OCI-LY7 (cell line): ENCODE measurements around the gene ATP8B1. TPM values are rescaled to one million over a fixed set of nuclear protein-coding genes. Genes with fewer than 3 reads are reported as not detected.

Experiments
- BruUV-seq: library from RNA; stranded (reverse); fragments of 400-500 nt; replicated peaks from 2 replicates; lab custom pipeline; 2021; lab: Mats Ljungman, UMichigan
- CTCF ChIA-PET: fragments of 300-600 bp; sonication (Branson Sonifier 250); formaldehyde crosslinking; loops from one replicate; lab custom pipeline; 2022; ENCODE audit warnings: antibody characterized with exemption; ENCODE audit not compliant: unreplicated experiment; lab: Charles Lee
- POLR2A ChIA-PET: fragments of 300-600 bp; sonication (Branson Sonifier 250); formaldehyde crosslinking; loops from one replicate; lab custom pipeline; 2022; ENCODE audit warnings: antibody characterized with exemption; lab: Charles Lee
- DNase-seq: peaks from one replicate; pipeline ENCODE4 v3.0.0-alpha.2; 2015; ENCODE audit warnings: low spot score
- H2AFZ ChIP-seq: fragments of 200-600 bp; sonication (generic), shearing (Covaris generic); 2 replicates; pipeline ENCODE4 v1.6.1; 2014; ENCODE audit warnings: mild to moderate bottlenecking, antibody characterized with exemption, low read length, moderate library complexity
- H3K27ac ChIP-seq: fragments of 200-600 bp; sonication (generic); 2 replicates; pipeline ENCODE4 v1.5.1; 2014; ENCODE audit warnings: mixed run types, low read depth, mild to moderate bottlenecking, moderate library complexity, low read length, inconsistent platforms; ENCODE audit not compliant: poor library complexity, severe bottlenecking
- H3K36me3 ChIP-seq: fragments of 200-600 bp; sonication (generic); 2 replicates; pipeline ENCODE4 v1.6.1; 2014; ENCODE audit warnings: mild to moderate bottlenecking, antibody characterized with exemption, low read length, moderate library complexity, mixed read lengths; ENCODE audit not compliant: insufficient read depth
- H3K4me1 ChIP-seq: fragments of 200-600 bp; sonication (generic); 2 replicates; pipeline ENCODE4 v1.5.1; 2014; ENCODE audit warnings: mild to moderate bottlenecking, low read length; ENCODE audit not compliant: insufficient read depth, poor library complexity, severe bottlenecking
- H3K4me2 ChIP-seq: fragments of 200-600 bp; sonication (generic); 2 replicates; pipeline ENCODE4 v1.6.1; 2014; ENCODE audit warnings: mild to moderate bottlenecking, low read length
- H3K4me3 ChIP-seq: fragments of 200-600 bp; sonication (generic); 2 replicates; pipeline ENCODE4 v1.5.1; 2014; ENCODE audit warnings: mild to moderate bottlenecking, low read depth, low read length; ENCODE audit not compliant: poor library complexity, severe bottlenecking
- H3K79me2 ChIP-seq: fragments of 200-600 bp; sonication (generic); 2 replicates; pipeline ENCODE4 v1.6.1; 2016; ENCODE audit warnings: low read depth, mild to moderate bottlenecking, low read length, moderate library complexity, mixed read lengths; ENCODE audit not compliant: insufficient read depth
- H3K9me2 ChIP-seq: fragments of 200-600 bp; sonication (generic); 2 replicates; pipeline ENCODE4 v1.6.1; 2016; ENCODE audit warnings: mild to moderate bottlenecking, low read length, mixed read lengths; ENCODE audit not compliant: insufficient read depth
- H3K9me3 ChIP-seq: fragments of 200-600 bp; sonication (generic); 2 replicates; pipeline ENCODE4 v1.6.1; 2014; ENCODE audit warnings: mild to moderate bottlenecking, mixed run types, low read length, mixed read lengths
- H4K20me1 ChIP-seq: fragments of 200-600 bp; sonication (generic); 2 replicates; pipeline ENCODE4 v1.6.1; 2014; ENCODE audit warnings: mild to moderate bottlenecking, antibody characterized with exemption, low read length, moderate library complexity, mixed read lengths; ENCODE audit not compliant: insufficient read depth
- CTCF ChIP-seq: fragments of 200-600 bp; sonication (generic); conservative IDR thresholded peaks from 2 replicates; pipeline ENCODE4 v1.5.1; 2014; ENCODE audit warnings: mild to moderate bottlenecking, antibody characterized with exemption, low read length, moderate library complexity, mixed read lengths
- EZH2phosphoT487 ChIP-seq: fragments of 200-600 bp; sonication (generic); IDR thresholded peaks from 2 replicates; pipeline ENCODE4 v1.6.1; 2018; ENCODE audit warnings: low read depth, borderline replicate concordance, mild to moderate bottlenecking, mixed run types, antibody characterized with exemption, low read length, moderate library complexity, mixed read lengths
- intact Hi-C: fragments of 100-400 bp; cut with micrococcal nuclease; formaldehyde crosslinking; loops from one replicate; pipeline ENCODE4 v1.10.0; 2022; ENCODE audit not compliant: unreplicated experiment
- small RNA-seq: library from RNA; depleted of rRNA; stranded (forward); fragments of <200 nt; gene quantifications from one replicate; pipeline ENCODE3, GENCODE V24; 2014
- total RNA-seq, 2 experiments: library from RNA; depleted of rRNA in 1 of 2; stranded (reverse); fragments of >200 nt in 1 of 2; shearing (Covaris generic) in 1 of 2; gene quantifications; 2 replicates each; pipeline ENCODE4 v1.2.3, GENCODE V29; 2014 to 2022

The ATP8B1 gene
- total RNA-seq, 2 experiments from 2014 or later: not detected

- Histone ChIP-seq H3K79me2 (peaks cover 32% of the 10 kb centered on the region), H3K36me3 (peaks cover 38% of the 10 kb centered on the region), H3K9me3 (no peaks in the 10 kb centered on the region), H3K4me2 (peak overlapping the region; percentile 95), H2AFZ (no peak overlapping the region), H4K20me1 (peaks cover 6% of the 10 kb centered on the region; the same call in 1 of the 2 replicates), H3K4me3 (peak overlapping the region; percentile 90), H3K4me1 (peaks cover 18% of the 10 kb centered on the region), H3K27ac (no peak overlapping the region), H3K9me2 (no peaks in the 10 kb centered on the region)
- no TSS peak for BruUV-seq
- CTCF ChIA-PET: no interaction called here
- intact Hi-C loops: no loop called here
- TF ChIP-seq EZH2phosphoT487 (no peak), CTCF (no peak)
- DNase-seq: no peak
- POLR2A ChIA-PET: interaction anchor here (0.6 kb wide), 1 partner anchor 595 kb away, joined by 3 read pairs; no protein-coding TSS in a partner anchor
Observed at GRCh38 chr18:57619876-57620275, 183.2 kb downstream of the ATP8B1 start.

- CTCF ChIA-PET: no interaction called here
- Histone ChIP-seq H3K4me2 (no peak overlapping the region), H3K27ac (no peak overlapping the region), H3K9me3 (no peaks in the 10 kb centered on the region), H3K36me3 (peaks cover 44% of the 10 kb centered on the region), H3K4me3 (no peak overlapping the region), H3K79me2 (peaks cover 32% of the 10 kb centered on the region), H4K20me1 (peaks cover 6% of the 10 kb centered on the region; the same call in 1 of the 2 replicates), H3K9me2 (no peaks in the 10 kb centered on the region), H2AFZ (no peak overlapping the region), H3K4me1 (peaks cover 18% of the 10 kb centered on the region)
- DNase-seq: no peak
- POLR2A ChIA-PET: no interaction called here
- no peak for TF ChIP-seq EZH2phosphoT487
- BruUV-seq: no TSS peak
- intact Hi-C loops: no loop called here
Observed at GRCh38 chr18:57618910-57619309, 184.2 kb downstream of the ATP8B1 start.

- Histone ChIP-seq H3K9me3 (no peaks in the 10 kb centered on the region), H3K36me3 (peaks cover 83% of the 10 kb centered on the region), H3K4me1 (no peaks in the 10 kb centered on the region), H4K20me1 (no peaks in the 10 kb centered on the region), H3K27ac (no peak overlapping the region), H3K4me3 (no peak overlapping the region), H3K79me2 (no peaks in the 10 kb centered on the region), H3K9me2 (no peaks in the 10 kb centered on the region), H2AFZ (no peak overlapping the region), H3K4me2 (no peak overlapping the region)
- TF ChIP-seq CTCF (no peak), EZH2phosphoT487 (no peak)
- intact Hi-C loops: no loop called here
- ChIA-PET CTCF (no interaction called here), POLR2A (interaction anchor here (0.6 kb wide), 1 partner anchor 14 kb away, joined by 4 read pairs; no protein-coding TSS in a partner anchor)
- no peak for DNase-seq
- no TSS peak for BruUV-seq
Observed at GRCh38 chr18:57603871-57604270, 199.2 kb downstream of the ATP8B1 start.

Small RNAs within 50 kb of the gene (small RNA-seq; reads per million reads assigned to genes)
- not detected for gene RNU6-742P

Other genes with a start within 250 kb of the ATP8B1 start
- 14.2 and 14.5 TPM in 2 replicates for gene FECH, start 216.6 kb downstream of the ATP8B1 start, total RNA-seq (2014; rRNA removed; shearing (Covaris generic))
- gene FECH, start 216.6 kb downstream of the ATP8B1 start, total RNA-seq (2022): 5.0 and 5.3 TPM in 2 replicates
- 68.7 and 102 TPM in 2 replicates for gene NARS1, start 181.5 kb downstream of the ATP8B1 start, total RNA-seq (2014; rRNA removed; shearing (Covaris generic))
- 77.7 and 83.4 TPM in 2 replicates for gene NARS1, start 181.5 kb downstream of the ATP8B1 start, total RNA-seq (2022)
- gene NEDD4L, start 240.9 kb upstream of the ATP8B1 start, total RNA-seq (2014; rRNA removed; shearing (Covaris generic)): 3.3 and 3.4 TPM in 2 replicates
- gene NEDD4L, start 240.9 kb upstream of the ATP8B1 start, total RNA-seq (2022): 3.2 and 3.6 TPM in 2 replicates